Heart left ventricle (tissue), 16 donors: ENCODE measurements around the gene BRSK2. TPM values are rescaled to one million over a fixed set of nuclear protein-coding genes. Genes with fewer than 3 reads are reported as not detected.

Source experiments
- ATAC-seq, 4 donors: fragments of 200-7000 bp; cut with Tn5 transposase; one replicate each; pipeline ENCODE4 v1.9.1; 2020 to 2022; ENCODE audit warnings: moderate library complexity in 4 of 4, mild to moderate bottlenecking in 3 of 4, moderate number of reproducible peaks in 1 of 4
- DNase-seq, 5 donors: peaks; one replicate each; pipeline ENCODE4 v3.0.0-alpha.2; 2020
- H3K27ac ChIP-seq, 12 donors: fragments of 200-600 bp; sonication (generic) in 4 of 12; one replicate each; pipeline versions ENCODE4 v1.5.0 to v1.8.0; 2016 to 2022; ENCODE audit warnings: mild to moderate bottlenecking in 2 of 12
- H3K27me3 ChIP-seq, 9 donors: fragments of 200-600 bp; sonication (generic) in 2 of 9; one replicate each; pipeline versions ENCODE4 v1.5.1 to v1.8.0; 2016 to 2022; ENCODE audit warnings: mild to moderate bottlenecking in 3 of 9
- H3K36me3 ChIP-seq, 9 donors: fragments of 200-600 bp; sonication (generic) in 2 of 9; one replicate each; pipeline versions ENCODE4 v1.5.0 to v1.8.0; 2018 to 2022; ENCODE audit warnings: mild to moderate bottlenecking in 2 of 9
- H3K4me1 ChIP-seq, 12 donors: fragments of 200-600 bp; sonication (generic) in 4 of 12; one replicate each; pipeline versions ENCODE4 v1.5.0 to v1.8.0; 2016 to 2022; ENCODE audit warnings: mild to moderate bottlenecking in 3 of 12
- H3K4me3 ChIP-seq, 12 donors: fragments of 200-600 bp; sonication (generic) in 4 of 12; one replicate each; pipeline versions ENCODE4 v1.5.0 to v1.8.0; 2017 to 2022; ENCODE audit warnings: mild to moderate bottlenecking in 9 of 12, moderate library complexity in 4 of 12
- H3K9me3 ChIP-seq, 12 donors: fragments of 200-600 bp; sonication (generic) in 4 of 12; one replicate each; pipeline versions ENCODE4 v1.5.0 to v1.8.0; 2016 to 2022; ENCODE audit warnings: mild to moderate bottlenecking in 1 of 12
- CTCF ChIP-seq, 12 donors: fragments of 200-600 bp; sonication (generic) in 4 of 12; IDR thresholded peaks; one replicate each; pipeline versions ENCODE4 v1.5.0 to v1.8.0; 2018 to 2022; ENCODE audit warnings: antibody characterized with exemption in 12 of 12, mild to moderate bottlenecking in 5 of 12
- POLR2A ChIP-seq, 2 donors: fragments of 450-650 bp; IDR thresholded peaks; one replicate each; pipeline ENCODE4 v1.6.1; 2017; ENCODE audit warnings: antibody characterized with exemption in 2 of 2, mild to moderate bottlenecking in 2 of 2, moderate library complexity in 2 of 2
- WGBS, 4 donors: extraction: QIAGEN DNeasy Blood & Tissue Kit in 2 of 4; methylation state at CpG; one replicate each; pipeline versions ENCODE4 v1.1.5 to v1.1.7; 2013 to 2018; 5-methylcytosine and 5-hydroxymethylcytosine counted together
- intact Hi-C, 10 donors: fragments of 100-400 bp; cut with DNase I; formaldehyde crosslinking; loops; one replicate each; pipeline versions ENCODE4 v1.11.1 to v1.14.2; 2022
- polyA plus RNA-seq, 2 donors: library from polyadenylated mRNA; stranded (reverse); fragments of 200-250 nt; gene quantifications; one replicate each; pipeline ENCODE4 v1.2.3, GENCODE V29; 2013
- total RNA-seq, 9 donors: library from RNA; depleted of rRNA in 2 of 9; stranded (reverse); fragments of >200 nt in 2 of 9; fragmentation: NEBNext Ultra II Directional in 3 of 9; extraction: Animal tissue kit (Norgen Biotek cat#: 25700) in 3 of 9; gene quantifications; one replicate each; pipeline versions ENCODE4 v1.1.0 to v1.2.4, GENCODE V29; 2016 to 2023
- donor health status: ischemic (EF 13 %, LVEDD 7.1; RV severe dilation, severe dysfunction).
- donor health status: healthy with polysubstance abuse.
- donor health status: DM: no; HTN: yes; CAD: no.
- donor health status: DM: no; HTN: no; CAD: no.
- donor health status: ischemic (EF 25% LVEDD 6.9; RV normal size, moderate dysfunction).
- donor health status: ischemic (EF 25% LVEDD 5.7; RV mildly dilated, moderate dysfunction).
- donor health status: healthy.
- donor health status: DM: yes; HTN: yes; CAD: no.
- donor health status: ischemic (EF 35%, LVEDD 5.7; RV mildly dilated, moderate dysfunction).
- donor health status: nonischemic (EF 11% LVEDD 7.7; RV severe dilation, severe dysfunction).
- donor health status: DM: yes; HTN: yes; CAD: no.
- donor health status: PGD.
- donor health status: ischemic (EF 29% LVEDD 5.4; RV normal size, mild dysfunction).
- donor health status: nonischemic (EF 23%, LVEDD 6.1; RV moderate dilation, normal function).

BRSK2 gene
- total and polyA plus RNA-seq, 11 donors: 0.16 to 1.3 (median 0.61) TPM; not detected in 1

DNA sequence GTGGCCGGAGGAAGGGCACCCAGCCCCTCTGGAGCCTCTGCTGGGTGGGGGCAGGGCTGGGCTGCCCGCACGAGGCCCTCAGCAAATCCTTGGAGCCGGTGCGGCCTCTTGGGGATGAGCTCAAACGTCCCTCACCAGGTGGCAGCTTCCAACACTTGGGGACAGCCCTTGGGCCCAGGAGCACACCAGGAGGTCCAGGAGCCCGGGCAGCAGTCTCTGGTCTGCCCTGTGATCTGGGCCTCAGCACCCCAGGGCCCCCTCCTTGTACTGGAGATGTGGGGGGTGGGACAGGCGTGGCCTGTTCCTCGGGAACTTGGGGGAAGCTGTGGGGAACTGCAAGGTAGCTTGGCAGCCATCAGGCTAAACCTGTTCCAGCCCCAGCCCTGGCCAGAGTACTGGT, 56.9 kb downstream of the BRSK2 start:
- Histone ChIP-seq H3K9me3 (no peaks in the 10 kb centered on the region), H3K4me3 (no peak overlapping the region), H3K36me3 (no peaks in the 10 kb centered on the region), H3K27me3 (peaks cover 0 to 9% (median 0%) of the 10 kb centered on the region in 9 donors), H3K27ac (no peak overlapping the region), H3K4me1 (no peaks in the 10 kb centered on the region)
- WGBS, 4 donors: 48 to 85% (median 77%) methylated on average over 3 to 9 of the region's 9 CpGs
- intact Hi-C loops: loop anchor here in 1 of 10 donors (5.0 kb wide), 1 partner anchor 49 kb away; no protein-coding TSS in a partner anchor
- ATAC-seq: no peak
- no peak for DNase-seq
- TF ChIP-seq POLR2A (IDR thresholded peaks at IDR 0.05): no peak
- TF ChIP-seq CTCF (IDR thresholded peaks at IDR 0.05): no peak

DNA sequence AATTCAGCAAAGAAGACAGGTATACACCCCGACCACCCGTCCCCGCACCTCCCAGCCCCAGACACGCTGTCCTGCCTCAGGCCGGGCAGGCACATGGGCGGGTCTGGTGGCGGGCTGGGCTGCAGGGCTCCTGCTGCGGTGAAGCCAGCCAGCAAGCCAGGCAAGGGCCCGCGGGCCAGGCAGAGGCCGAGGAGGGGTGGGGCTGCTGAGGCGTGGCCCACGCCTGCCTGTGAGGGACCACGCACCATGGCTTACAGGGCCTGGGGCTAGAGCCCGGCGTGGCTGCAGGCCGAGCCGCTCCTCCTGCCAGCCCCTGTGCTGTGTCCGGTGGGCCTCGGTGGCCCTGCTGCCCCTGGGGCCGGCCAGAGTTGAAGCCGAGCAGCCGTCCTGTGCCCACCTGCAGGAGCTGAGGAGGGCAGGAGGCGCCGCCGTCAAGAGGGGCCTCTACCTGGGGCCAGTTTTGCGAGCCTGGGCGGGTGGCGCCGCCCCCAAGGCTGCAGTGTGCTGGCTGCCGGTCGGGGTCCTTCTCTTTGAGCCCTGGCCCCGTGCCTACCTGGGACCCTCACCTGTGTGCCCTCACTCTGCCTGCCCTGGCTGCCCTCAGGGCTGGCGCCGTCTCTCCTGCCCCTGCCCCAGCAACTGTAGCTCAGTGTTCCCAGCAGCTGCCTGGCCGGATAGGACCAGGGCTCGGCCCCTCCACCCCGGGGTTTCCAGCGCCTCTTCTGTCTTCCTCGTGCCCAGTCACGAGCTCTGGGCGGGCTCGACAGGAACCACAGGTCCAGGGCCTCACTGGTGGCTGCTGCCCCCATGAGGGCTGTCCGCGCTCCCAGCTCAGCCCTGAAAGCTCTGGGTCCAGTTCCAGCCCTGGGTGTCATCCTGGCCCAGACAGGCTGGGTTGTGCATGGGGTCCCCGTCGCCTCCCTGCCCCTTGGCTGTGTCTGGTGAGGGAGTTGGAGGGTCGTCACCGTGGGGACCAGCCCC, 58.4 kb downstream of the BRSK2 start:
- no peak overlapping the region for H3K4me3 ChIP-seq
- no peak for ATAC-seq
- TF ChIP-seq CTCF (IDR thresholded peaks at IDR 0.05) (no peak), POLR2A (IDR thresholded peaks at IDR 0.05) (no peak)
- 85 to 86% (median 85%) methylated on average over 21 to 49 of the region's 49 CpGs for WGBS, 4 donors
- no peak overlapping the region for H3K27ac ChIP-seq
- DNase-seq: no peak
- H3K4me1 ChIP-seq: peaks cover 0 to 7% (median 3%) of the 10 kb centered on the region in 12 donors
- peaks cover 0 to 9% (median 0%) of the 10 kb centered on the region in 9 donors for H3K27me3 ChIP-seq
- H3K9me3 ChIP-seq: no peaks in the 10 kb centered on the region
- H3K36me3 ChIP-seq: no peaks in the 10 kb centered on the region
- intact Hi-C loops: loop anchor here in 1 of 10 donors (5.0 kb wide), 1 partner anchor 51 kb away; no protein-coding TSS in a partner anchor

DNA sequence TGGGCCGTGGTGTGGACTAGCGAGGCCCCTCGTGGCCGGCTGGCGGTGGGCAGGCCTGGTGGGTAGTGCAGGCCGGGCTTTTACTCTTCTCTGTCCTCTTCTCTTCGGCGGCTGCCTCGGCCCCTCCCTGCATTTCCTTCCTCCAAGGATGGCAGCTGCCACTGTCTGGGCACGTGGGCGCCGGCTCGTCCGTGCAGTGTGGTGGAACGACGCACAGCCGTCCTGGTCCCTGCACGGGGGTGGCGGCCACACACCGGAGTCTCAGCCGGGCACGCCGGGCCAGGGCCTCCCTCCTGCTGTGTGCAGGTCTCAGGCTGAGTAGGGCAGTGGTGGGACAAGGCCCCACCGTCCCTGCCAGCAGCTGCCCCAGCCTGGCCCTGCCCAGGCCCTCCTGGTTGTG, 59.1 kb downstream of the BRSK2 start:
- H3K27me3 ChIP-seq: peaks cover 0 to 9% (median 0%) of the 10 kb centered on the region in 9 donors
- intact Hi-C loops: loop anchor here in 1 of 10 donors (5.0 kb wide), 1 partner anchor 52 kb away; no protein-coding TSS in a partner anchor
- no peaks in the 10 kb centered on the region for H3K9me3 ChIP-seq
- H3K36me3 ChIP-seq: no peaks in the 10 kb centered on the region
- no peak overlapping the region for H3K27ac ChIP-seq
- no peak for ATAC-seq
- H3K4me3 ChIP-seq: no peak overlapping the region
- DNase-seq: no peak
- TF ChIP-seq POLR2A (IDR thresholded peaks at IDR 0.05): no peak
- TF ChIP-seq CTCF (IDR thresholded peaks at IDR 0.05): no peak
- H3K4me1 ChIP-seq: peaks cover 0 to 13% (median 6%) of the 10 kb centered on the region in 12 donors
- 65 to 81% (median 68%) methylated on average over 3 to 24 of the region's 24 CpGs for WGBS, 4 donors
